HepG2 (cell line): ENCODE results near the gene PSMC2. TPM values are rescaled to one million over a fixed set of nuclear protein-coding genes. Genes with fewer than 3 reads are reported as not detected.

Source experiments
- CENPX ChIP-seq: sonication (generic); formaldehyde crosslinking; IDR thresholded peaks from 2 replicates; pipeline ENCODE4 v1.9.0; 2021; ENCODE audit warnings: mild to moderate bottlenecking, missing genetic modification reagents, moderate library complexity
- GATAD1 ChIP-seq: IDR thresholded peaks from 2 replicates; pipeline ENCODE4 v1.6.1; 2016; ENCODE audit warnings: missing genetic modification reagents, missing compliant biosample characterization
- GTF2F1 ChIP-seq: fragments of 150-350 bp; IDR thresholded peaks from 2 replicates; pipeline ENCODE4 v1.6.1; 2014; ENCODE audit warnings: low read length
- KDM6A ChIP-seq: IDR thresholded peaks from 2 replicates; pipeline ENCODE4 v1.6.1; 2016; ENCODE audit warnings: low read depth
- MEIS1 ChIP-seq: sonication (generic); formaldehyde crosslinking; IDR thresholded peaks from 2 replicates; pipeline ENCODE4 v1.9.0; 2021; ENCODE audit warnings: mild to moderate bottlenecking, missing genetic modification reagents, moderate library complexity, borderline replicate concordance
- MXI1 ChIP-seq: IDR thresholded peaks from 3 replicates; pipeline ENCODE4 v1.6.1; 2012; ENCODE audit warnings: low read depth, low read length, inconsistent platforms, borderline replicate concordance
- MYPOP ChIP-seq: sonication (generic); formaldehyde crosslinking; IDR thresholded peaks from 2 replicates; pipeline ENCODE4 v1.8.1; 2023; ENCODE audit warnings: mild to moderate bottlenecking, moderate library complexity, missing genetic modification reagents
- YEATS4 ChIP-seq: sonication (generic); formaldehyde crosslinking; IDR thresholded peaks from 2 replicates; pipeline ENCODE4 v1.4.0; 2020; ENCODE audit warnings: missing genetic modification reagents, borderline replicate concordance
- ZNF256 ChIP-seq: sonication (generic); formaldehyde crosslinking; conservative IDR thresholded peaks from 2 replicates; pipeline ENCODE4 v1.4.0; 2020; ENCODE audit warnings: missing genetic modification reagents
- ZNF337 ChIP-seq: sonication (generic); formaldehyde crosslinking; IDR thresholded peaks from 2 replicates; pipeline ENCODE4 v1.5.1; 2020; ENCODE audit warnings: missing genetic modification reagents, low read depth, mild to moderate bottlenecking, borderline replicate concordance
- ZNF597 ChIP-seq: sonication (generic); formaldehyde crosslinking; IDR thresholded peaks from 2 replicates; pipeline ENCODE4 v1.5.0; 2020; ENCODE audit warnings: missing genetic modification reagents
- ZNF770 ChIP-seq: sonication (generic); formaldehyde crosslinking; IDR thresholded peaks from 2 replicates; pipeline ENCODE4 v1.5.0; 2020; ENCODE audit warnings: mild to moderate bottlenecking, missing genetic modification reagents
- ZNF788 ChIP-seq: sonication (generic); formaldehyde crosslinking; IDR thresholded peaks from 2 replicates; pipeline ENCODE4 v1.5.0; 2020; ENCODE audit warnings: mild to moderate bottlenecking, missing genetic modification reagents, borderline replicate concordance
- ZSCAN20 ChIP-seq: sonication (generic); formaldehyde crosslinking; IDR thresholded peaks from 2 replicates; pipeline ENCODE4 v1.4.0; 2020; ENCODE audit warnings: missing genetic modification reagents, mild to moderate bottlenecking, borderline replicate concordance
- polyA plus RNA-seq, 8 experiments: library from polyadenylated mRNA; depleted of rRNA in 3 of 8; stranded (reverse) in 7 of 8; unstranded in 1 of 8; fragments of >200 nt; fragmentation: Illumina TruSeq in 4 of 8; extraction: Trizol in 4 of 8; gene quantifications; 2 replicates each; pipeline versions ENCODE4 v1.2.1 to v1.2.3, GENCODE V29; 2011 to 2016; ENCODE audit warnings: low read depth in 4 of 8, missing spikeins in 1 of 8, mixed read lengths in 1 of 8; ENCODE audit not compliant: insufficient read depth in 1 of 8
- total RNA-seq, 5 experiments: library from RNA; depleted of rRNA; stranded (reverse); fragments of >200 nt; fragmentation: Illumina TruSeq; extraction: Trizol; gene quantifications; 2 replicates each; pipeline ENCODE4 v1.2.3, GENCODE V29; 2016; ENCODE audit warnings: low read depth in 1 of 5
- TF ChIP-seq, protein P1 (sequence below), 2 experiments: fragments of 450-650 bp in 1 of 2; sonication (generic) in 1 of 2; formaldehyde crosslinking; IDR thresholded peaks; 2 replicates each; pipeline versions ENCODE4 v1.5.0 to v1.8.0; 2020 to 2022; ENCODE audit warnings: mild to moderate bottlenecking in 1 of 2, missing genetic modification reagents in 1 of 2
- TF ChIP-seq, protein P2 (sequence below): sonication (generic); formaldehyde crosslinking; IDR thresholded peaks from 2 replicates; pipeline ENCODE4 v1.5.1; 2020; ENCODE audit warnings: missing genetic modification reagents, mild to moderate bottlenecking, borderline replicate concordance

Gene PSMC2
- total and polyA plus RNA-seq, 2 of the 13 experiments (the other 11 are each of a cell fraction or from before 2014, with no cell fraction given): 89.9 to 181 TPM

DNA sequence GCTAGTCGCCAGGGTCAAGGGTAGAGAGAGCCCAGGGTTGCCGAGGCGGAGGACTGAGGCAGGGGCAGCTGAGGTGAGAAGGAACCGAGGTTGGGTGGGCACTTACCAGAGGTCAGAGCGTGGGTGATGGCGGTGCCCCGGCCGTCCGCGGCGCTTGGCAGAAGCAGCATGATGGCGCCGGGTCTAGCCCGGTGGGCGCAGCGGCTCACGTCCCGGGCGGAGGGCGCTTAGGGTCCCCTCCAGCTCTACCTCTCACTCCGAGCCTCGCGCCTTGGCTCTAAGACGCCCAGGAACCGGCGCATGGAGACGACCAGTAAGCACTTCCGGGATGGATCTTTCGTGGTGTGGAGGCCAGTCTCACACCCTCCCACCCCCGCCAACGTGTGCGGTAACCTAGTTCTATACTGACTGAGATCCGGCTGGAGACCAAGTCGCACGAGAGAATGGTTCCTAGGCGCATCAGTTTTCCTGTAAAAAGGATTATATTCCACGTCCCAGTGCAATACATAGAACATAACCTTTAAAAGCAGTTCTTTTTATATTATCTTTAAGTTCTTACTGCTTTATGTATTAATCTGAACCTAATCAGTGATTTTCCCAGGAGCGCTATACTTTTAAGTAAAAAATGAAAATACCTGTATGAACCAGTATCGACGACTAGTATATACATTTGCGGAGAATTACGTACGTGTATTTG lies 2.8 kb upstream of the PSMC2 start, which contains the start of gene DNAJC2 (continued):
- peak; percentile 71; the same call in 1 of the 2 replicates for TF ChIP-seq ZNF788
- TF ChIP-seq ZNF256: no peak; the same call in 1 of the 2 replicates
- no peak; the same call in 1 of the 2 replicates for TF ChIP-seq GTF2F1
- TF ChIP-seq GATAD1 (CRISPR knock-in tag): peak; percentile 98
- peak; percentile 22; the same call in 1 of the 2 replicates for TF ChIP-seq ZSCAN20 (CRISPR knock-in tag)
- TF ChIP-seq, protein P1, sequence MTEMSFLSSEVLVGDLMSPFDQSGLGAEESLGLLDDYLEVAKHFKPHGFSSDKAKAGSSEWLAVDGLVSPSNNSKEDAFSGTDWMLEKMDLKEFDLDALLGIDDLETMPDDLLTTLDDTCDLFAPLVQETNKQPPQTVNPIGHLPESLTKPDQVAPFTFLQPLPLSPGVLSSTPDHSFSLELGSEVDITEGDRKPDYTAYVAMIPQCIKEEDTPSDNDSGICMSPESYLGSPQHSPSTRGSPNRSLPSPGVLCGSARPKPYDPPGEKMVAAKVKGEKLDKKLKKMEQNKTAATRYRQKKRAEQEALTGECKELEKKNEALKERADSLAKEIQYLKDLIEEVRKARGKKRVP (CRISPR knock-in tag; IDR thresholded peaks at IDR 0.05): no peak
- TF ChIP-seq CENPX: no peak
- TF ChIP-seq ZNF597 (CRISPR knock-in tag): no peak
- TF ChIP-seq MYPOP (CRISPR knock-in tag): peak; percentile 82; the same call in 1 of the 2 replicates
- peak; percentile 79 for TF ChIP-seq ZNF770 (CRISPR knock-in tag)
- peak; percentile 99 for TF ChIP-seq YEATS4 (CRISPR knock-in tag)
- TF ChIP-seq, protein P2, sequence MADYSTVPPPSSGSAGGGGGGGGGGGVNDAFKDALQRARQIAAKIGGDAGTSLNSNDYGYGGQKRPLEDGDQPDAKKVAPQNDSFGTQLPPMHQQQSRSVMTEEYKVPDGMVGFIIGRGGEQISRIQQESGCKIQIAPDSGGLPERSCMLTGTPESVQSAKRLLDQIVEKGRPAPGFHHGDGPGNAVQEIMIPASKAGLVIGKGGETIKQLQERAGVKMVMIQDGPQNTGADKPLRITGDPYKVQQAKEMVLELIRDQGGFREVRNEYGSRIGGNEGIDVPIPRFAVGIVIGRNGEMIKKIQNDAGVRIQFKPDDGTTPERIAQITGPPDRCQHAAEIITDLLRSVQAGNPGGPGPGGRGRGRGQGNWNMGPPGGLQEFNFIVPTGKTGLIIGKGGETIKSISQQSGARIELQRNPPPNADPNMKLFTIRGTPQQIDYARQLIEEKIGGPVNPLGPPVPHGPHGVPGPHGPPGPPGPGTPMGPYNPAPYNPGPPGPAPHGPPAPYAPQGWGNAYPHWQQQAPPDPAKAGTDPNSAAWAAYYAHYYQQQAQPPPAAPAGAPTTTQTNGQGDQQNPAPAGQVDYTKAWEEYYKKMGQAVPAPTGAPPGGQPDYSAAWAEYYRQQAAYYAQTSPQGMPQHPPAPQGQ (CRISPR knock-in tag): no peak
- TF ChIP-seq MEIS1: peak; percentile 71; the same call in 1 of the 2 replicates
- TF ChIP-seq ZNF337 (CRISPR knock-in tag): no peak
- peak; percentile 91; the same call in 2 of the 3 replicates for TF ChIP-seq MXI1
- no peak for TF ChIP-seq KDM6A (CRISPR knock-in tag)
